Measurements from ENCODE around the gene FAM171A2.
"Not testable (repeated sequence)": the region's sequence is repeated elsewhere in the genome, so short reads cannot be mapped to it uniquely, and the experiment has no call there.

Gene FAM171A2

DNA sequence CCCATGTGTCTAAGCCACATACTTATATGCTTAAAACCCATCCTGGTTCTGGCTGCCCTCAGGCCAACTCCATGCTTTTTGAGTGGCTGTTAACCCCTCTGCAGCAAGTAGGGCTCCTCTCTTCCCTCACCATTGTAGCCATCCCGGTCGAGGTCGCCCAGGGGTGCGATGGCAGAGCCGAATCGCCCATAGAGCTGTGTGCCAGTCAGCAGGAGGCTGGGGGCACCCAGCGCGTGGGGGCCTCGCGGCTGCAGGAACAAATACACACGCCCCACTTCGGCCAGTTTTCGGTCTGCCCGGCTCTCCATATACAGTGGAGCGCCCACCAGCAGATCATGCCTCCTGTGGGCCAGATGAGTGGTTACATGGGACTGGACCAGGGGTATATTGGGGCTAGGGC is 19.7 kb upstream of the FAM171A2 start:
- no peak for DNase-seq

GRCh38 chr17:44382917-44383316 is 19.3 kb upstream of the FAM171A2 start:
- no peak for DNase-seq

GRCh38 chr17:44381810-44382305 is 18.2 kb upstream of the FAM171A2 start:
- DNase-seq, result no peak

GRCh38 chr17:44380767-44381166 is 17.1 kb upstream of the FAM171A2 start:
- no peak for DNase-seq

- DNase-seq, result no peak
Measured at GRCh38 chr17:44379887-44380286, 16.2 kb upstream of the FAM171A2 start.

- DNase-seq, result no peak
Measured at GRCh38 chr17:44378171-44378705, 14.6 kb upstream of the FAM171A2 start.

- no peak for DNase-seq
Measured at GRCh38 chr17:44376779-44377178, 13.1 kb upstream of the FAM171A2 start.

- DNase-seq, result no peak
Measured at GRCh38 chr17:44376124-44376523, 12.5 kb upstream of the FAM171A2 start.

GRCh38 chr17:44375196-44376017 is 11.8 kb upstream of the FAM171A2 start:
- DNase-seq, result no peak

DNA sequence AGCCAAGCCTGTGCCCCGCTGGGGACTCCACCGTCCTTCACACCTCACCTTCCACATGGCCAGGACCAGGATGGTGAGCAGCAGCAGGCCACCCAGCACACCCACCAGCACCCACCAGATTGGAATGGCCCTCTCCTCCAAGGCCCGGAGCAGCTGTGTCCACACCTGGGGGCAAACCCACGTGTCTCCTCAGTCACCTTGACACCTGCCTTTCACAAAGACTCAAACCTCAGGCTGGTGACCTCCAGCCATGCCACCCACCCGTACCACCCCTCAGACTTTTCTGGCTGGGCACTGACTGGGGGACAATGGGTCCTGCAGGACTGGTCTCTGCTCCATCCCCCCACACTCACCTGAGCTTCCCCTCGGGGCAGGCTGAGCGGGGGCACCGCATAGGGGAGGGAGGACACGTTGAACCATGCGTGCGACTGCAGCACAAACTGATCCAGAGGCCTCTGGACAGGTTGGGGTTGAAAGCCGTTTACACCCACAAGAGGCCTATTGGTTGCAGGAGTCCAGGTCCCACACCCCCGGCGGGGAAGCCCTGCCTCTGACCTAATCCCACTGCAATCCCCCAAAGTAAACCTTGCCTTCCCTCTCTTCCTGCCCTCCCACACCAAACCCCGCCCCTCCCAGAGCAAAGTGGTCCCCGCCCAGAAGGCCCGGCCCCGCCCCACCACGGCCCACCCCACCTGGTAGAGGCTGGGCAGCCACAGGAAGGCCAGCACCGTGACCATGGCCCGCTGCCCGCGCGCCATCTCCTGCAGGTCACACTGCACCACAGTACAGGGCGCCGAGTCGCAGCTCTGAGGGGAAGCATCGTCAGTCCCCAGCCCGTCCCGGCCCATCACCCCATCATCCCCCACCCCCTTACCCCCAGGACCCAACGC is 10.9 kb upstream of the FAM171A2 start:
- no peak for DNase-seq

DNA sequence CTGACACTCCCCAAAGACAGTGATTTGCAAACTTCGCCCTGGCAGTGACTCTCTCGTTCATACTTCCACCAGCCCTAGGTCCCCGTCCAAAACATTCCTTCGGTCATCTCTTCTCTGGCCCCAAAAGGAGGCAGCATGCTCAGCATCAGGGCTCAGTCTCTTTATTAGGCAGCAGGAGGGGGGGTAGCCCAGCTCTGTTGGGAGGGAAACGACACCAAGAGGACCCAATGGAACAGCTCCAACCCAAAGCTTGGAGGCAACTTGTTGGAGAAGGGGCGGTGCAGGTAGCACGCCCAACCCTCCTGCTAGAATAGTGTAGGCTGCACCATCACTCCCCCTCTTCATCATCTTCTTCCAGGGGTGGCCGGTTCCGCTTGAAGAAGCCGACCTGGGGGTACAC is 8.4 kb upstream of the FAM171A2 start:
- no peak for DNase-seq

GRCh38 chr17:44369414-44370023 is 5.9 kb upstream of the FAM171A2 start:
- DNase-seq, result not testable (repeated sequence)

GRCh38 chr17:44368391-44369243 is 5.0 kb upstream of the FAM171A2 start:
- not testable (repeated sequence) for DNase-seq

DNA sequence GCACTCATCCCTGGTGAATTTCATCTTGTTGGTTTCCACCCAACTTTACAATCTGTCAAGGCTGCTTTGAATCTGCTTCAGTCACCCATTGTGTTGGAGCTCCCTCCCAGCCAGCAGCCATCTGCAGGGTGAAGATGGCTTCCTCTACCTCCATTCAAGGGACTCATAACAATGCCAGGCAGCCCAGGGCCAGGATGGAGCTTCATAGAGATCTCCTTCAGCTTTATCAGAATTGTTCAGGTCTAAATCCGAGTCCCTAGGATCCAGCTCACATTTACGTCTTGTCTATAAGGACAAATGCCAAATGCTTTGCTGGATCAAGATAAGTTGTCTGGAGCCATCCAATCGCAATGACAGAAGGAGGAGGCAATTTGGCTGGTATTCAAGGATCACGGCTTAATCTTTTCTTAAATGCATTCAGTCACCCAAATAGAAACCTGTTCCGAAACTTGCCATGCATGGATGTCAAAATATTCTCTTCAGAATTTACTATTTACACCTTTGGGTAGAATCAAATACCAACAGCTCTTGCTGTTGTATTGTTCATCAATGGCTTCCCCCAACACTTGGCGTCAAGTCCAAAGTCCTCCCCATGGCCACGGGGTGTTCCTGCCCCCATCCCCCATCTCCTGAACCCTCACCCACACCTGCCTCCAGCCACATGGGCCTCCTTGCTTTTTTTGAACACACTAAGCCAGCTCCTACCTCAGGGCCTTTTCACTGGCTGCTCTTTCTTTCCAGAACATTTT is 3.8 kb upstream of the FAM171A2 start:
- DNase-seq, result no peak

DNA sequence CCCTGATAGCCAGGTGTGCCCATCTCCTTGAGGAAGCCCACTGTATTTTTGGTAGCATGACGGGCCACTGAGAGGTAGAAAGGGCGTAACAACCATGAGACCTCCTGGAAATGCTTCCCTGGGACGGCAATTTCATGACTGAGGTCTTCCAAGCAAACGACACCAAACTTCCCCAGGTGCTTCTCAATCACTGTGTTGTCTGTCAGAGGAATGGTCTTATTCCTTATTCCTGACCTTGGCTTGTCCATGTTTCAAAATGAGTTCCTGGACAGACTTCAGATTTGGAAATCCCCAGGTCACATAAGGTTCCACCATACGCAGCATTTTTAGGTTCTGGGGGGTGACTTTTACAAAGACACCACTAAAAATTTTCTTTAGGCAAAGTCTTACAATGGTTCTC is 1.4 kb upstream of the FAM171A2 start:
- DNase-seq, result not testable (repeated sequence)

DNA sequence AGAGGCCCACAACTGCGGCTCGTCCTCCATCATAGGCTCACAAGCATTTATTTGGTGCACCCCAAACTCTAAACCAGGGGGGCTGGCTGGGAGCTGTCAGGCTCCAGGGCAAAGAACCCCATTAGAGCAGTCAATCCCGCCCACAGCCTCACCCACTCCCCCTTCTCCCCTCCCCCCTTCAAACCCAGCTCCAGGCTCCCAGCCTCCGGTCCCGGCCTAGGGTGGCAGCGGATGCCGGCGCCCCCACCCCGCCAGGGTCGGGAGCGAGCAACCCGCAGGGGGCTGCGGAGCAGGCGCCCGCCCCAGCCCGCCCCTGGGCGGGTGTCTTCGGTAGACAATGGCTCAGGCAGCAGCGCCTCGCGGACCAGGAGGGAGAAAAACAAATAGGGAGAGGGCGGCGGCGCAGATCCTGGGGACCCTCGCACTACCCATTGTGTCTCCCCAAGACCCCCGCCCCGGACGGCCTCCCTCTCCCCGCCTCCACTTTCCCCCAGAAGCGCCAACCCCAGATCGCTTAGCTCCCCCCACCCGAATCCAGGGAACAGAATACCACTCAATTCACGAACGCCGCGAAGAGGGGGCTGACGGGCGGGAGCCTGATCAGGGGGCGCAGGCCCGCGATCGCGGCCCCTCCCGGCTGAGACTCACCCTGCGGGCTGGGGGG is 572 bp downstream of the FAM171A2 start:
- DNase-seq, result no peak

DNA sequence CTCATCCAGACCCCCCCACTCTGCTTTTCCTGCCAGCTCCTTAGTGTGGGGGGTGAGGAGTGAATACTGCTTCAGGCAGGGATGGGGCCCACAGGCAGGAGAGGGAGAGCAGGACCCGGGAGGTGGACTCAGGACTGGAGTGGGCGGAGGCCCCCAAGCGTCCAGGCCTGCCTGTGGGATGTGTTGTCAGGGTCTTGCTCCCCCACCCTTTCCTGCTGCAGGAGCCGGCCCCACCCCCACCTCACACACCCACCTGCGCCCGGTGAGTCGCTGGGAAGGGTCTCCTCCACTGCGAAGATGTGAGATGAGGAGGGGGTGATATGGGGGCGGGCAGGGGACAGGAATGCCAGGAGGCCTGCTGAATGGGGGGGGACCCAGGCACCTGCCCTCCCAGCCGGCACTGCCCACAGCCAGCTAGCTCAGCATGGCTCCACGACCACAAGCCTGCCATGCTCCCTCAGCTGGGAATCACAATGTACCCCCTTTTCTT is 1.1 kb downstream of the FAM171A2 start:
- no peak for DNase-seq

- DNase-seq, result no peak
Measured at GRCh38 chr17:44361292-44362260, 2.1 kb downstream of the FAM171A2 start.

DNA sequence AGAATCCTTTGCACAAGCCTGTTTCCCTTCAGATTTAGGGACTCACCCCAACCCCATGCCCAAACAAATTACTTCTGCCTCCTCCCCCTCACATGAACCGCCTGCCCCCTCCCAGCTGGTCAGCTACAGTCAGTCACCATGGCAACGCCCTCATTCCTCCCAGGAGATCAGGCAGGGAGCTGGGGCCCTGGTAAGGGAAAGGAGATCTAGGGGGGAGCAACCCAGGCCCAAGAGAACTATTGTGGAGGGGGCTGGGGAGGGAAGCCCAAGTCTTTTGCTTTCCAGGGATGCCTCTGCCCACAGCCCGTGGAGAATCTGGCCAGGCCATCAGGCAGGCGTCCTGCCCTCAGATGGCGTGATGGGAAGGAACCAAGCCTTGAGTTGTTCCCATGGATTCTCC is 2.8 kb downstream of the FAM171A2 start:
- no peak for DNase-seq
